Liver (tissue), 3 donors: ENCODE data around the gene TEX2.

Experiments
- CTCF ChIP-seq: fragments of 150-350 bp; IDR thresholded peaks from 2 replicates; pipeline ENCODE4 v1.5.1; 2017; ENCODE audit warnings: improper control_type of control experiment, low read depth, low read length; ENCODE audit not compliant: missing input control
- GABPA ChIP-seq, 2 donors: IDR thresholded peaks in 1 of 2; conservative IDR thresholded peaks in 1 of 2; 2 replicates each; pipeline ENCODE4 v1.6.1; 2016; ENCODE audit warnings: antibody characterized with exemption in 2 of 2, mild to moderate bottlenecking in 1 of 2, moderate library complexity in 1 of 2
- JUND ChIP-seq, 2 donors: IDR thresholded peaks; 2 replicates each; pipeline ENCODE4 v1.6.1; 2016; ENCODE audit warnings: antibody characterized with exemption in 2 of 2
- RXRA ChIP-seq, 2 donors: IDR thresholded peaks; 2 replicates each; pipeline ENCODE4 v1.6.1; 2017 to 2018; ENCODE audit warnings: antibody characterized with exemption in 2 of 2, mild to moderate bottlenecking in 1 of 2
- SP1 ChIP-seq: IDR thresholded peaks from 2 replicates; pipeline ENCODE4 v1.6.1; 2018; ENCODE audit warnings: antibody characterized with exemption, mild to moderate bottlenecking
- TAF1 ChIP-seq: conservative IDR thresholded peaks from 2 replicates; pipeline ENCODE4 v1.6.1; 2016; ENCODE audit warnings: antibody characterized with exemption, mild to moderate bottlenecking
- YY1 ChIP-seq: IDR thresholded peaks from 2 replicates; pipeline ENCODE4 v1.6.1; 2016; ENCODE audit warnings: antibody characterized with exemption, mild to moderate bottlenecking
- TF ChIP-seq, protein P1 (sequence below): IDR thresholded peaks from 2 replicates; pipeline ENCODE4 v1.6.1; 2016; ENCODE audit warnings: antibody characterized with exemption
- donor health status: healthy.
- donor health status: healthy.

GRCh38 chr17:64123114-64123513 is 139.9 kb downstream of the TEX2 start:
- TF ChIP-seq, protein P1, sequence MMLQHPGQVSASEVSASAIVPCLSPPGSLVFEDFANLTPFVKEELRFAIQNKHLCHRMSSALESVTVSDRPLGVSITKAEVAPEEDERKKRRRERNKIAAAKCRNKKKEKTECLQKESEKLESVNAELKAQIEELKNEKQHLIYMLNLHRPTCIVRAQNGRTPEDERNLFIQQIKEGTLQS, result no peak
- TF ChIP-seq CTCF, result no peak
- TF ChIP-seq GABPA (IDR thresholded peaks at IDR 0.05 in 1 of 2, conservative IDR thresholded peaks at IDR 0.05 in 1 of 2), result no peak
- TF ChIP-seq YY1, result no peak
- no peak for TF ChIP-seq TAF1
- TF ChIP-seq RXRA (IDR thresholded peaks at IDR 0.05), result no peak
- TF ChIP-seq JUND (IDR thresholded peaks at IDR 0.05), result no peak
- no peak for TF ChIP-seq SP1
